GM12878 (cell line): Measurements from ENCODE around the gene CTSW. TPM values are rescaled to one million over a fixed set of nuclear protein-coding genes. Genes with fewer than 3 reads are reported as not detected.

ENCODE experiments used
- BCL11A ChIP-seq: IDR thresholded peaks from 2 replicates; pipeline ENCODE4 v1.6.1; 2011; ENCODE audit warnings: low read depth, low read length
- CBX5 ChIP-seq: sonication (generic); IDR thresholded peaks from 2 replicates; pipeline ENCODE4 v1.6.1; 2016; ENCODE audit warnings: low read depth, moderate library complexity, mild to moderate bottlenecking, inconsistent platforms
- CEBPB ChIP-seq, 2 experiments: fragments of 150-350 bp in 1 of 2; IDR thresholded peaks; 2 replicates each; pipeline ENCODE4 v1.6.1; 2012 to 2014; ENCODE audit warnings: low read depth in 2 of 2, low read length in 2 of 2, borderline replicate concordance in 1 of 2, inconsistent platforms in 1 of 2
- EGR1 ChIP-seq, 2 experiments: IDR thresholded peaks; 1 replicate in 1 of 2; 2 replicates in 1 of 2; pipeline ENCODE4 v1.6.1; 2011 to 2012; ENCODE audit warnings: low read depth in 2 of 2, low read length in 2 of 2, borderline replicate concordance in 1 of 2, mild to moderate bottlenecking in 1 of 2, moderate library complexity in 1 of 2
- FOS ChIP-seq: IDR thresholded peaks from 3 replicates; pipeline ENCODE4 v1.6.1; 2011; ENCODE audit warnings: borderline replicate concordance; ENCODE audit not compliant: insufficient read length; ENCODE audit errors: extremely low read depth
- GATAD2B ChIP-seq: fragments of 450-650 bp; conservative IDR thresholded peaks from 2 replicates; pipeline ENCODE4 v1.6.1; 2017; ENCODE audit warnings: low read depth, mild to moderate bottlenecking, moderate library complexity
- IKZF2 ChIP-seq, 2 experiments: fragments of 450-650 bp; IDR thresholded peaks; 2 replicates each; pipeline ENCODE4 v1.6.1; 2017; ENCODE audit warnings: mild to moderate bottlenecking in 2 of 2, moderate library complexity in 2 of 2
- MYC ChIP-seq: IDR thresholded peaks from 2 replicates; pipeline ENCODE4 v1.6.1; 2011; ENCODE audit warnings: mild to moderate bottlenecking, low read length, moderate library complexity, inconsistent platforms; ENCODE audit not compliant: insufficient read depth, insufficient replicate concordance, insufficient read length, severe bottlenecking
- NFXL1 ChIP-seq: fragments of 450-650 bp; IDR thresholded peaks from 2 replicates; pipeline ENCODE4 v1.6.1; 2017; ENCODE audit warnings: antibody characterized with exemption, mild to moderate bottlenecking, borderline replicate concordance
- PML ChIP-seq: IDR thresholded peaks from 2 replicates; pipeline ENCODE4 v1.6.1; 2012; ENCODE audit warnings: low read length, inconsistent platforms
- RAD51 ChIP-seq: fragments of 450-650 bp; IDR thresholded peaks from 2 replicates; pipeline ENCODE4 v1.6.1; 2016; ENCODE audit warnings: moderate library complexity, mild to moderate bottlenecking, inconsistent platforms
- RBBP5 ChIP-seq: fragments of 200-600 bp; sonication (generic); conservative IDR thresholded peaks from 2 replicates; pipeline ENCODE4 v1.6.1; 2016
- SIN3A ChIP-seq: IDR thresholded peaks from 2 replicates; pipeline ENCODE4 v1.6.1; 2012; ENCODE audit warnings: low read depth, low read length, improper control_type of control experiment
- TCF7 ChIP-seq: IDR thresholded peaks from 2 replicates; pipeline ENCODE4 v1.6.1; 2014; ENCODE audit warnings: antibody characterized with exemption, borderline replicate concordance
- polyA plus RNA-seq, 11 experiments: library from polyadenylated mRNA; depleted of rRNA in 4 of 11; unstranded in 6 of 11; stranded (reverse) in 5 of 11; fragments of >200 nt; fragmentation: Nextera tagmentation in 4 of 11; fragmentation: Illumina TruSeq in 1 of 11; extraction: Ambion mirVana in 4 of 11; extraction: Trizol in 1 of 11; gene quantifications; 1 replicate in 1 of 11; 2 replicates in 10 of 11; pipeline versions ENCODE4 v1.2.1 to v1.2.3, GENCODE V29; 2011 to 2016; ENCODE audit warnings: inconsistent platforms in 2 of 11, missing spikeins in 2 of 11, low read depth in 1 of 11
- total RNA-seq, 4 experiments: library from RNA; depleted of rRNA in 3 of 4; stranded (reverse); fragments of >200 nt in 3 of 4; fragmentation: Illumina TruSeq in 1 of 4; extraction: Trizol in 1 of 4; gene quantifications; 2 replicates each; pipeline versions ENCODE4 v1.2.1 to v1.2.3, GENCODE V29; 2013 to 2021
- TF ChIP-seq, protein P1 (sequence below): fragments of 450-650 bp; IDR thresholded peaks from 2 replicates; pipeline ENCODE4 v1.6.1; 2016; ENCODE audit warnings: mild to moderate bottlenecking, moderate library complexity, borderline replicate concordance
- TF ChIP-seq, protein P2 (sequence below): fragments of 450-650 bp; IDR thresholded peaks from 2 replicates; pipeline ENCODE4 v1.6.1; 2017; ENCODE audit warnings: mild to moderate bottlenecking, moderate library complexity
- TF ChIP-seq, protein P3 (sequence below): fragments of 150-350 bp; IDR thresholded peaks from 2 replicates; pipeline ENCODE4 v1.6.1; 2014; ENCODE audit warnings: mild to moderate bottlenecking, low read depth, low read length
- TF ChIP-seq, protein P4 (sequence below): IDR thresholded peaks from 2 replicates; pipeline ENCODE4 v1.6.1; 2011; ENCODE audit warnings: mild to moderate bottlenecking, low read depth, low read length, moderate library complexity; ENCODE audit not compliant: insufficient replicate concordance

The CTSW gene
- total and polyA plus RNA-seq, 10 of the 15 experiments (the other 5 are each of a cell fraction or from before 2014, with no cell fraction given): 0.53 to 12.0 (median 1.7) TPM

DNA sequence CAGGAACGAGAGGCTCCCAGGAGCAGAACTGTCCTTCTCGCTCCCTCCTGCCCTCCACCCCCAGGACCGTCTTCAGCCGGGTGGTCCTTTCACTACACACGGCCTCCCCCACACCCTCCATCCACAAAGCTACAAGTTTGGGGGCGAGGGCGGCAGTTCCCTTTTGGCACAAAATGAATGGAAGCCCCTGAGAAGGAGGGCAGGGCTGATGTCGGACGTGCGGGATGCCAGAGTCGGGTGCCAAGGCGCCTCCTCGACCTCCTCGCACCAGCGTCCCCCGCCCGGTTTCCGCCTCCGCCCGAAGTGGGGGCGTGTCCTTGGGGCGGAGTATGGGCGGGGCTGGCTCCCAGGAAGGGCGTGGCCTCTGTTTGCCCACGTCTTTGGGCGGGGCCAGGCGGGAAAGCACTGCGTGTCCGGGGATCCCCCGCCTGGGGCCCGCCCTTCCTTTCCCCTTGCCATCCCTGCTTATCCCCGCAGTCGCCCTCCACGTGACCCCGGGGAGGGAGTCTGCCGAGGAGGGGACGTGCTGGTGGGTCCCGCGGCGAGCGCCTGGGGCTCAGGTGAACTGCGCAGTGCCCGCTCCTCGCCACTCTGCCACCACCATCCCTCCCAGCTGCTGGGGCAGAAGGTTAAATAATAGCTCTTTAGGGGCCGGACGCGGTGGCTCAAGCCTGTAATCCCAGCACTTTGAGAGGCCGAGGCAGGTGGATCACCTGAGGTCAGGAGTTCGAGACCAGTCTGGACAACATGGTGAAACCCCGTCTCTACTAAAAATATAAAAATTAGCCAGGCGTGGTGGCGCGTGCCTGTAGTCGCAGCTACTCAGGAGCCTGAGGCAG, 6.1 kb upstream of the CTSW start (continued):
- TF ChIP-seq, protein P1, sequence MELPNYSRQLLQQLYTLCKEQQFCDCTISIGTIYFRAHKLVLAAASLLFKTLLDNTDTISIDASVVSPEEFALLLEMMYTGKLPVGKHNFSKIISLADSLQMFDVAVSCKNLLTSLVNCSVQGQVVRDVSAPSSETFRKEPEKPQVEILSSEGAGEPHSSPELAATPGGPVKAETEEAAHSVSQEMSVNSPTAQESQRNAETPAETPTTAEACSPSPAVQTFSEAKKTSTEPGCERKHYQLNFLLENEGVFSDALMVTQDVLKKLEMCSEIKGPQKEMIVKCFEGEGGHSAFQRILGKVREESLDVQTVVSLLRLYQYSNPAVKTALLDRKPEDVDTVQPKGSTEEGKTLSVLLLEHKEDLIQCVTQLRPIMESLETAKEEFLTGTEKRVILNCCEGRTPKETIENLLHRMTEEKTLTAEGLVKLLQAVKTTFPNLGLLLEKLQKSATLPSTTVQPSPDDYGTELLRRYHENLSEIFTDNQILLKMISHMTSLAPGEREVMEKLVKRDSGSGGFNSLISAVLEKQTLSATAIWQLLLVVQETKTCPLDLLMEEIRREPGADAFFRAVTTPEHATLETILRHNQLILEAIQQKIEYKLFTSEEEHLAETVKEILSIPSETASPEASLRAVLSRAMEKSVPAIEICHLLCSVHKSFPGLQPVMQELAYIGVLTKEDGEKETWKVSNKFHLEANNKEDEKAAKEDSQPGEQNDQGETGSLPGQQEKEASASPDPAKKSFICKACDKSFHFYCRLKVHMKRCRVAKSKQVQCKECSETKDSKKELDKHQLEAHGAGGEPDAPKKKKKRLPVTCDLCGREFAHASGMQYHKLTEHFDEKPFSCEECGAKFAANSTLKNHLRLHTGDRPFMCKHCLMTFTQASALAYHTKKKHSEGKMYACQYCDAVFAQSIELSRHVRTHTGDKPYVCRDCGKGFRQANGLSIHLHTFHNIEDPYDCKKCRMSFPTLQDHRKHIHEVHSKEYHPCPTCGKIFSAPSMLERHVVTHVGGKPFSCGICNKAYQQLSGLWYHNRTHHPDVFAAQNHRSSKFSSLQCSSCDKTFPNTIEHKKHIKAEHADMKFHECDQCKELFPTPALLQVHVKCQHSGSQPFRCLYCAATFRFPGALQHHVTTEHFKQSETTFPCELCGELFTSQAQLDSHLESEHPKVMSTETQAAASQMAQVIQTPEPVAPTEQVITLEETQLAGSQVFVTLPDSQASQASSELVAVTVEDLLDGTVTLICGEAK: no peak
- TF ChIP-seq TCF7 (no peak), MYC (no peak), NFXL1 (no peak), CEBPB (IDR thresholded peaks at IDR 0.05; ENCODE audit: borderline replicate concordance in 1 of 2, low read depth in 2 of 2, low read length in 2 of 2) (no peak), BCL11A (no peak), PML (0 out of 2 replicates have a peak, but pooled peaks have one; percentile 29), FOS (no peak), SIN3A (peak; percentile 42; the same call in 1 of the 2 replicates), IKZF2 (IDR thresholded peaks at IDR 0.05) (peak; percentile 68 to 73; a peak in 3 of 4 replicates), GATAD2B (peak; percentile 73), EGR1 (IDR thresholded peaks at IDR 0.05; ENCODE audit: borderline replicate concordance in 1 of 2, low read depth in 2 of 2, low read length in 2 of 2) (peak in 1 of 2 experiments; percentile 73; a peak in 1 of 3 replicates), RBBP5 (no peak), CBX5 (no peak), RAD51 (peak; percentile 90)
- TF ChIP-seq, protein P2, sequence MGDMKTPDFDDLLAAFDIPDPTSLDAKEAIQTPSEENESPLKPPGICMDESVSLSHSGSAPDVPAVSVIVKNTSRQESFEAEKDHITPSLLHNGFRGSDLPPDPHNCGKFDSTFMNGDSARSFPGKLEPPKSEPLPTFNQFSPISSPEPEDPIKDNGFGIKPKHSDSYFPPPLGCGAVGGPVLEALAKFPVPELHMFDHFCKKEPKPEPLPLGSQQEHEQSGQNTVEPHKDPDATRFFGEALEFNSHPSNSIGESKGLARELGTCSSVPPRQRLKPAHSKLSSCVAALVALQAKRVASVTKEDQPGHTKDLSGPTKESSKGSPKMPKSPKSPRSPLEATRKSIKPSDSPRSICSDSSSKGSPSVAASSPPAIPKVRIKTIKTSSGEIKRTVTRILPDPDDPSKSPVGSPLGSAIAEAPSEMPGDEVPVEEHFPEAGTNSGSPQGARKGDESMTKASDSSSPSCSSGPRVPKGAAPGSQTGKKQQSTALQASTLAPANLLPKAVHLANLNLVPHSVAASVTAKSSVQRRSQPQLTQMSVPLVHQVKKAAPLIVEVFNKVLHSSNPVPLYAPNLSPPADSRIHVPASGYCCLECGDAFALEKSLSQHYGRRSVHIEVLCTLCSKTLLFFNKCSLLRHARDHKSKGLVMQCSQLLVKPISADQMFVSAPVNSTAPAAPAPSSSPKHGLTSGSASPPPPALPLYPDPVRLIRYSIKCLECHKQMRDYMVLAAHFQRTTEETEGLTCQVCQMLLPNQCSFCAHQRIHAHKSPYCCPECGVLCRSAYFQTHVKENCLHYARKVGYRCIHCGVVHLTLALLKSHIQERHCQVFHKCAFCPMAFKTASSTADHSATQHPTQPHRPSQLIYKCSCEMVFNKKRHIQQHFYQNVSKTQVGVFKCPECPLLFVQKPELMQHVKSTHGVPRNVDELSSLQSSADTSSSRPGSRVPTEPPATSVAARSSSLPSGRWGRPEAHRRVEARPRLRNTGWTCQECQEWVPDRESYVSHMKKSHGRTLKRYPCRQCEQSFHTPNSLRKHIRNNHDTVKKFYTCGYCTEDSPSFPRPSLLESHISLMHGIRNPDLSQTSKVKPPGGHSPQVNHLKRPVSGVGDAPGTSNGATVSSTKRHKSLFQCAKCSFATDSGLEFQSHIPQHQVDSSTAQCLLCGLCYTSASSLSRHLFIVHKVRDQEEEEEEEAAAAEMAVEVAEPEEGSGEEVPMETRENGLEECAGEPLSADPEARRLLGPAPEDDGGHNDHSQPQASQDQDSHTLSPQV: no peak
- TF ChIP-seq, protein P3, sequence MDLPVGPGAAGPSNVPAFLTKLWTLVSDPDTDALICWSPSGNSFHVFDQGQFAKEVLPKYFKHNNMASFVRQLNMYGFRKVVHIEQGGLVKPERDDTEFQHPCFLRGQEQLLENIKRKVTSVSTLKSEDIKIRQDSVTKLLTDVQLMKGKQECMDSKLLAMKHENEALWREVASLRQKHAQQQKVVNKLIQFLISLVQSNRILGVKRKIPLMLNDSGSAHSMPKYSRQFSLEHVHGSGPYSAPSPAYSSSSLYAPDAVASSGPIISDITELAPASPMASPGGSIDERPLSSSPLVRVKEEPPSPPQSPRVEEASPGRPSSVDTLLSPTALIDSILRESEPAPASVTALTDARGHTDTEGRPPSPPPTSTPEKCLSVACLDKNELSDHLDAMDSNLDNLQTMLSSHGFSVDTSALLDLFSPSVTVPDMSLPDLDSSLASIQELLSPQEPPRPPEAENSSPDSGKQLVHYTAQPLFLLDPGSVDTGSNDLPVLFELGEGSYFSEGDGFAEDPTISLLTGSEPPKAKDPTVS: no peak
- TF ChIP-seq, protein P4, sequence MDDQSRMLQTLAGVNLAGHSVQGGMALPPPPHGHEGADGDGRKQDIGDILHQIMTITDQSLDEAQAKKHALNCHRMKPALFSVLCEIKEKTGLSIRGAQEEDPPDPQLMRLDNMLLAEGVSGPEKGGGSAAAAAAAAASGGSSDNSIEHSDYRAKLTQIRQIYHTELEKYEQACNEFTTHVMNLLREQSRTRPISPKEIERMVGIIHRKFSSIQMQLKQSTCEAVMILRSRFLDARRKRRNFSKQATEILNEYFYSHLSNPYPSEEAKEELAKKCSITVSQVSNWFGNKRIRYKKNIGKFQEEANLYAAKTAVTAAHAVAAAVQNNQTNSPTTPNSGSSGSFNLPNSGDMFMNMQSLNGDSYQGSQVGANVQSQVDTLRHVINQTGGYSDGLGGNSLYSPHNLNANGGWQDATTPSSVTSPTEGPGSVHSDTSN: no peak
